ENCODE results near the gene ZNF28. TPM values are rescaled to one million over a fixed set of nuclear protein-coding genes. Genes with fewer than 3 reads are reported as not detected.

Gene ZNF28
- total RNA-seq, result 7.0 and 16.4 TPM in 2 replicates

GRCh38 chr19:52821204-52821960, at the start of gene ZNF28:
Gene ZNF28, minus strand, starts transcription at chr19:52821633. Its CDS starts 3,675 bp downstream, at chr19:52817958.

GRCh38 chr19:52857378-52858191, 36.2 kb upstream of the ZNF28 start, which contains the start of gene ZNF468:
Gene ZNF468, minus strand, starts transcription at chr19:52857619. Its CDS starts 3,347 bp downstream, at chr19:52854272.

GRCh38 chr19:52786464-52787354, 34.7 kb downstream of the ZNF28 start, which contains the start of gene ZNF600:
Gene ZNF600, minus strand, starts transcription at chr19:52786791. Its CDS starts 7,903 bp downstream, at chr19:52778888.

Other genes starting within 250 kb of the ZNF28 start
- 17.5 and 23.5 TPM in 2 replicates for gene ZNF83, start 183.3 kb downstream of the ZNF28 start, total RNA-seq
- gene ZNF611, start 86.6 kb downstream of the ZNF28 start, total RNA-seq, result 8.1 and 9.1 TPM in 2 replicates
- 2.0 and 3.9 TPM in 2 replicates for gene ZNF600, start 34.8 kb downstream of the ZNF28 start, total RNA-seq
- gene ZNF468, start 36.0 kb upstream of the ZNF28 start, total RNA-seq, result 9.1 and 12.0 TPM in 2 replicates
- 6.8 and 15.2 TPM in 2 replicates for gene ZNF320, start 76.0 kb upstream of the ZNF28 start, total RNA-seq
- gene ZNF888, start 101.8 kb upstream of the ZNF28 start, total RNA-seq, result 3.3 and 5.8 TPM in 2 replicates
- gene ZNF816, start 141.2 kb upstream of the ZNF28 start, total RNA-seq, result 6.1 and 6.5 TPM in 2 replicates
- gene ERVV-1, start 192.3 kb upstream of the ZNF28 start, total RNA-seq, result not detected in 2 replicates
- gene ERVV-2, start 223.1 kb upstream of the ZNF28 start, total RNA-seq, result not detected in 2 replicates